WTC11 (cell line): ENCODE measurements around the gene XIRP2.

Source experiments
- AFF4 ChIP-seq: sonication (generic); formaldehyde crosslinking; IDR thresholded peaks from 2 replicates; pipeline ENCODE4 v1.8.1; 2023; ENCODE audit warnings: mild to moderate bottlenecking, missing genetic modification reagents, borderline replicate concordance
- ATF6 ChIP-seq: sonication (generic); formaldehyde crosslinking; IDR thresholded peaks from 2 replicates; pipeline ENCODE4 v1.8.1; 2023; ENCODE audit warnings: mild to moderate bottlenecking, missing genetic modification reagents
- CTCF ChIP-seq: fragments of 200-600 bp; IDR thresholded peaks from 2 replicates; pipeline ENCODE4 v1.8.0; 2022; ENCODE audit warnings: antibody characterized with exemption
- FOXK1 ChIP-seq: sonication (generic); formaldehyde crosslinking; IDR thresholded peaks from 2 replicates; pipeline ENCODE4 v1.8.0; 2022; ENCODE audit warnings: mild to moderate bottlenecking, moderate library complexity, missing genetic modification reagents
- PREB ChIP-seq: sonication (generic); formaldehyde crosslinking; IDR thresholded peaks from 2 replicates; pipeline ENCODE4 v1.8.1; 2022; ENCODE audit warnings: mild to moderate bottlenecking, missing genetic modification reagents, moderate library complexity, borderline replicate concordance
- SP1 ChIP-seq: sonication (generic); formaldehyde crosslinking; conservative IDR thresholded peaks from 2 replicates; pipeline ENCODE4 v1.8.1; 2022; ENCODE audit warnings: missing genetic modification reagents
- ZNF423 ChIP-seq: fragments of 250-450 bp; sonication (Bioruptor Pico); IDR thresholded peaks from 2 replicates; pipeline ENCODE4 v2.1.2; 2022; ENCODE audit warnings: mild to moderate bottlenecking, moderate library complexity

- no peak for TF ChIP-seq PREB (CRISPR knock-in tag)
- TF ChIP-seq CTCF = no peak
- no peak for TF ChIP-seq ATF6 (CRISPR knock-in tag)
- no peak for TF ChIP-seq FOXK1 (CRISPR knock-in tag)
- TF ChIP-seq SP1 (CRISPR knock-in tag) = no peak
- TF ChIP-seq AFF4 (CRISPR knock-in tag) = no peak
- TF ChIP-seq ZNF423 = no peak
These were observed 33.1 kb downstream of the XIRP2 start for GRCh38 chr2:166921261-166921896.
